ENCODE measurements around the gene PALLD.
A peak's percentile ranks its signal among the peaks of the same experiment; 100 is the strongest.

PALLD gene

GRCh38 chr4:168758351-168758876, 261.6 kb downstream of the PALLD start:
- no peak for DNase-seq (ENCODE audit: low read depth)
- TF ChIP-seq CTCF (IDR thresholded peaks at IDR 0.05; ENCODE audit: low read depth, low read length), result no peak
- no peak for TF ChIP-seq MAX (IDR thresholded peaks at IDR 0.05; ENCODE audit: low read depth, low read length)
- TF ChIP-seq MYC (IDR thresholded peaks at IDR 0.05; ENCODE audit: low read depth, low read length), result no peak
- TF ChIP-seq POLR2A (IDR thresholded peaks at IDR 0.05; ENCODE audit: extremely low read depth, insufficient read length), result no peak
- no peak overlapping the region for H3K4me3 ChIP-seq (ENCODE audit: low read depth, low read length)

- H3K4me3 ChIP-seq (ENCODE audit: low read depth, low read length), result no peak overlapping the region
- no peak for TF ChIP-seq MAX (IDR thresholded peaks at IDR 0.05; ENCODE audit: low read depth, low read length)
- no peak for TF ChIP-seq CTCF (IDR thresholded peaks at IDR 0.05; ENCODE audit: low read depth, low read length)
- TF ChIP-seq MYC (IDR thresholded peaks at IDR 0.05; ENCODE audit: low read depth, low read length), result no peak
- TF ChIP-seq POLR2A (IDR thresholded peaks at IDR 0.05; ENCODE audit: extremely low read depth, insufficient read length), result no peak
- DNase-seq (ENCODE audit: low read depth), result no peak
Measured at GRCh38 chr4:168759321-168759720, 262.5 kb downstream of the PALLD start.

- H3K4me3 ChIP-seq (ENCODE audit: low read depth, low read length), result no peak overlapping the region
- TF ChIP-seq CTCF (IDR thresholded peaks at IDR 0.05; ENCODE audit: low read depth, low read length) (no peak), POLR2A (IDR thresholded peaks at IDR 0.05; ENCODE audit: extremely low read depth, insufficient read length) (no peak)
- DNase-seq (ENCODE audit: low read depth), result peak; percentile 11
Measured at GRCh38 chr4:168759959-168760527, 263.2 kb downstream of the PALLD start.

GRCh38 chr4:168761066-168761465, 264.2 kb downstream of the PALLD start:
- no peak overlapping the region for H3K4me3 ChIP-seq (ENCODE audit: low read depth, low read length)
- no peak for TF ChIP-seq MAX (IDR thresholded peaks at IDR 0.05; ENCODE audit: low read depth, low read length)
- DNase-seq (ENCODE audit: low read depth), result no peak

GRCh38 chr4:168765322-168765721, 268.5 kb downstream of the PALLD start:
- TF ChIP-seq CTCF (IDR thresholded peaks at IDR 0.05; ENCODE audit: low read depth, low read length), result no peak
- TF ChIP-seq MYC (IDR thresholded peaks at IDR 0.05; ENCODE audit: low read depth, low read length), result no peak
- no peak for TF ChIP-seq MAX (IDR thresholded peaks at IDR 0.05; ENCODE audit: low read depth, low read length)
- TF ChIP-seq POLR2A (IDR thresholded peaks at IDR 0.05; ENCODE audit: extremely low read depth, insufficient read length), result no peak
- H3K4me3 ChIP-seq (ENCODE audit: low read depth, low read length), result no peak overlapping the region
- no peak for DNase-seq (ENCODE audit: low read depth)

- no peak overlapping the region for H3K4me3 ChIP-seq (ENCODE audit: low read depth, low read length)
- TF ChIP-seq MAX (IDR thresholded peaks at IDR 0.05; ENCODE audit: low read depth, low read length), result no peak
- no peak for TF ChIP-seq CTCF (IDR thresholded peaks at IDR 0.05; ENCODE audit: low read depth, low read length)
- no peak for TF ChIP-seq MYC (IDR thresholded peaks at IDR 0.05; ENCODE audit: low read depth, low read length)
- TF ChIP-seq POLR2A (IDR thresholded peaks at IDR 0.05; ENCODE audit: extremely low read depth, insufficient read length), result no peak
- DNase-seq (ENCODE audit: low read depth), result no peak
Measured at GRCh38 chr4:168765726-168766125, 268.9 kb downstream of the PALLD start.
